Measurements from ENCODE around the gene RFC1. TPM values are rescaled to one million over a fixed set of nuclear protein-coding genes. Genes with fewer than 3 reads are reported as not detected.

The RFC1 gene
- total RNA-seq, 3 donors from 2014 or later = 24.2 to 47.3 (median 29.5) TPM

GRCh38 chr4:39312816-39313215, 53.3 kb downstream of the RFC1 start:
- DNase-seq (no peak), ATAC-seq (no peak)
- intact Hi-C loops (cut with DNase I, micrococcal nuclease) = no loop called here
- Histone ChIP-seq H3K9me3 (no peaks in the 10 kb centered on the region), H3K4me1 (ENCODE audit: low read depth) (no peaks in the 10 kb centered on the region), H3K4me3 (no peak overlapping the region), H3K36me3 (ENCODE audit: low read depth) (no peaks in the 10 kb centered on the region)
- no peak for TF ChIP-seq CTCF (IDR thresholded peaks at IDR 0.05)

GRCh38 chr4:39308611-39309010, 57.6 kb downstream of the RFC1 start:
- H3K4me3 ChIP-seq = no peak overlapping the region
- intact Hi-C loops (cut with DNase I, micrococcal nuclease) = no loop called here
- H3K36me3 ChIP-seq (ENCODE audit: low read depth) = no peaks in the 10 kb centered on the region
- H3K9me3 ChIP-seq = no peaks in the 10 kb centered on the region
- DNase-seq (no peak), ATAC-seq (no peak)
- H3K4me1 ChIP-seq (ENCODE audit: low read depth) = no peaks in the 10 kb centered on the region
- TF ChIP-seq CTCF (IDR thresholded peaks at IDR 0.05) = no peak

- no peak for ATAC-seq
- intact Hi-C loops (cut with DNase I, micrococcal nuclease) = no loop called here
- Histone ChIP-seq H3K36me3 (ENCODE audit: low read depth) (no peaks in the 10 kb centered on the region), H3K9me3 (no peaks in the 10 kb centered on the region), H3K4me3 (no peak overlapping the region), H3K4me1 (ENCODE audit: low read depth) (no peaks in the 10 kb centered on the region)
- no peak for TF ChIP-seq CTCF (IDR thresholded peaks at IDR 0.05)
- DNase-seq = no peak
These were observed 60.1 kb downstream of the RFC1 start for GRCh38 chr4:39305912-39306677.

- no peak for TF ChIP-seq CTCF (IDR thresholded peaks at IDR 0.05)
- ATAC-seq = no peak
- no peak overlapping the region for H3K4me3 ChIP-seq
- intact Hi-C loops (cut with DNase I, micrococcal nuclease) = no loop called here
- DNase-seq = no peak
- H3K36me3 ChIP-seq (ENCODE audit: low read depth) = no peaks in the 10 kb centered on the region
- H3K9me3 ChIP-seq = no peaks in the 10 kb centered on the region
- no peaks in the 10 kb centered on the region for H3K4me1 ChIP-seq (ENCODE audit: low read depth)
These were observed 61.5 kb downstream of the RFC1 start for GRCh38 chr4:39304651-39305050.

- Histone ChIP-seq H3K9me3 (no peaks in the 10 kb centered on the region), H3K4me3 (no peak overlapping the region), H3K4me1 (ENCODE audit: low read depth) (no peaks in the 10 kb centered on the region), H3K36me3 (ENCODE audit: low read depth) (no peaks in the 10 kb centered on the region)
- intact Hi-C loops (cut with DNase I, micrococcal nuclease) = no loop called here
- TF ChIP-seq CTCF (IDR thresholded peaks at IDR 0.05) = no peak
- ATAC-seq = no peak
- no peak for DNase-seq
These were observed 62.3 kb downstream of the RFC1 start for GRCh38 chr4:39303871-39304270.

All from mucosa of descending colon (tissue), 3 donors.